K562 (cell line): Measurements from ENCODE around the gene DHX40. TPM values are rescaled to one million over a fixed set of nuclear protein-coding genes. Genes with fewer than 3 reads are reported as not detected.

Experiments
- BMI1 ChIP-seq: fragments of 150-350 bp; IDR thresholded peaks from 2 replicates; pipeline ENCODE4 v1.6.1; 2014; ENCODE audit warnings: low read length
- CCNT2 ChIP-seq: IDR thresholded peaks from 2 replicates; pipeline ENCODE4 v1.6.1; 2011; ENCODE audit warnings: borderline replicate concordance, low read depth, mild to moderate bottlenecking, moderate library complexity, mixed read lengths, low read length; ENCODE audit not compliant: insufficient read length; ENCODE audit errors: extremely low read depth
- CREM ChIP-seq: IDR thresholded peaks from 2 replicates; pipeline ENCODE4 v1.6.1; 2014; ENCODE audit warnings: antibody characterized with exemption, low read depth
- FOXK2 ChIP-seq, 2 experiments: fragments of 450-650 bp; IDR thresholded peaks in 1 of 2; conservative IDR thresholded peaks in 1 of 2; 2 replicates each; pipeline ENCODE4 v1.6.1; 2016; ENCODE audit warnings: low read depth in 2 of 2, mild to moderate bottlenecking in 1 of 2
- RAD51 ChIP-seq: fragments of 450-650 bp; IDR thresholded peaks from 2 replicates; pipeline ENCODE4 v1.7.1; 2016; ENCODE audit warnings: low read depth, mild to moderate bottlenecking, borderline replicate concordance
- SAP30 ChIP-seq: fragments of 200-600 bp; sonication (generic); IDR thresholded peaks from 2 replicates; pipeline ENCODE4 v1.6.1; 2012; ENCODE audit warnings: borderline replicate concordance, low read depth, mild to moderate bottlenecking, moderate library complexity, low read length, control low read depth, inconsistent platforms; ENCODE audit not compliant: insufficient read depth, poor library complexity, severe bottlenecking
- TRIM28 ChIP-seq: fragments of 450-650 bp; IDR thresholded peaks from 2 replicates; pipeline ENCODE4 v1.6.1; 2017
- ZNF133 ChIP-seq: fragments of 250-450 bp; sonication (Bioruptor Pico); IDR thresholded peaks from 2 replicates; pipeline ENCODE4 v1.4.0; 2020; ENCODE audit warnings: mild to moderate bottlenecking
- polyA plus RNA-seq, 8 experiments: library from polyadenylated mRNA; depleted of rRNA in 4 of 8; stranded (reverse) in 5 of 8; unstranded in 3 of 8; fragments of >200 nt; fragmentation: Nextera tagmentation in 2 of 8; fragmentation: Illumina TruSeq in 1 of 8; extraction: Ambion mirVana in 2 of 8; extraction: Trizol in 1 of 8; gene quantifications; 2 replicates each; pipeline versions ENCODE4 v1.2.1 to v1.2.3, GENCODE V29; 2011 to 2014; ENCODE audit warnings: inconsistent platforms in 1 of 8, missing spikeins in 1 of 8
- total RNA-seq, 7 experiments: library from RNA; depleted of rRNA in 6 of 7; stranded (reverse); fragments of >200 nt in 6 of 7; fragmentation: Illumina TruSeq in 2 of 7; extraction: Trizol in 2 of 7; gene quantifications; 2 replicates each; pipeline versions ENCODE4 v1.2.1 to v1.2.3, GENCODE V29; 2011 to 2021; ENCODE audit warnings: low replicate concordance in 1 of 7
- TF ChIP-seq, protein P1 (sequence below), 2 experiments: fragments of 150-350 bp in 1 of 2; IDR thresholded peaks; 2 replicates each; pipeline ENCODE4 v1.6.1; 2012 to 2016; ENCODE audit warnings: low read depth in 2 of 2, low read length in 2 of 2, mild to moderate bottlenecking in 1 of 2, moderate library complexity in 1 of 2
- TF ChIP-seq, protein P2 (sequence below): fragments of 450-650 bp; IDR thresholded peaks from 2 replicates; pipeline ENCODE4 v1.6.1; 2016; ENCODE audit warnings: borderline replicate concordance
- TF ChIP-seq, protein P3 (sequence below): fragments of 450-650 bp; formaldehyde crosslinking; IDR thresholded peaks from 2 replicates; pipeline ENCODE4 v1.4.0; 2022; ENCODE audit warnings: missing genetic modification characterization
- TF ChIP-seq, protein P4 (sequence below): sonication (generic); formaldehyde crosslinking; IDR thresholded peaks from 2 replicates; pipeline ENCODE4 v1.8.0; 2022; ENCODE audit warnings: mild to moderate bottlenecking, missing genetic modification reagents
- TF ChIP-seq, protein P5 (sequence below): IDR thresholded peaks from 2 replicates; pipeline ENCODE4 v1.6.1; 2011; ENCODE audit not compliant: insufficient read length; ENCODE audit errors: extremely low read depth
- TF ChIP-seq, protein P6 (sequence below): sonication (generic); formaldehyde crosslinking; IDR thresholded peaks from 2 replicates; pipeline ENCODE4 v1.8.1; 2023; ENCODE audit warnings: mild to moderate bottlenecking, missing genetic modification reagents, moderate library complexity

DHX40 gene
- total and polyA plus RNA-seq, 9 of the 15 experiments (the other 6 are each of a cell fraction or from before 2014, with no cell fraction given): 7.2 to 38.6 (median 18.7) TPM

DNA sequence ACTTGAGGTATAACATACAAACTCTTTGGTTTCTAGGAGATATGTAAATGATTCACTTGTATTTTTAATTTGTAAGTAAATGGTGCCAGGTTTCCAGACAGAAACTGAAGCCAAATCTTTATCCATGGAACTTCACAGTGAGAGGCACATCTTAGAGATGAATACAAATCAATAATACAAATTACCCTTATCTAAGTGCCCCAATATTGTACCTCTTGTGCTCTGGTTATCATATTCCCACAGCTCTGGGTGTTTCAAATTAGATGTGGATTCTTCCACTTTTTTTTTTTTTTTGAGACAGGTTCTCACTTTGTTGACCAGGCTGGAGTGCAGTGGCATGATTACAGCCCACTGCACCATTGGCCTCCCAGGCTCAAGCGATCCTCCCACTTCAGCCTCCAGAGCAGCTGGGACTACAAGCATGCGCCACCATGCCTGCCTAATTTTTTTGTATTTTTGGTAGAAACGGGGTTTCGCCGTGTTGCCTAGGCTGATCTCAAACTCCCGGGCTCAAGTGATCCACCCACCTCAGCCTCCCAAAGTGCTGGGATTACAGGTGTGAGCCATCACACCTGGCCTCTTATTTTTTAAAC, 38.0 kb upstream of the DHX40 start (continued):
- TF ChIP-seq, protein P1, sequence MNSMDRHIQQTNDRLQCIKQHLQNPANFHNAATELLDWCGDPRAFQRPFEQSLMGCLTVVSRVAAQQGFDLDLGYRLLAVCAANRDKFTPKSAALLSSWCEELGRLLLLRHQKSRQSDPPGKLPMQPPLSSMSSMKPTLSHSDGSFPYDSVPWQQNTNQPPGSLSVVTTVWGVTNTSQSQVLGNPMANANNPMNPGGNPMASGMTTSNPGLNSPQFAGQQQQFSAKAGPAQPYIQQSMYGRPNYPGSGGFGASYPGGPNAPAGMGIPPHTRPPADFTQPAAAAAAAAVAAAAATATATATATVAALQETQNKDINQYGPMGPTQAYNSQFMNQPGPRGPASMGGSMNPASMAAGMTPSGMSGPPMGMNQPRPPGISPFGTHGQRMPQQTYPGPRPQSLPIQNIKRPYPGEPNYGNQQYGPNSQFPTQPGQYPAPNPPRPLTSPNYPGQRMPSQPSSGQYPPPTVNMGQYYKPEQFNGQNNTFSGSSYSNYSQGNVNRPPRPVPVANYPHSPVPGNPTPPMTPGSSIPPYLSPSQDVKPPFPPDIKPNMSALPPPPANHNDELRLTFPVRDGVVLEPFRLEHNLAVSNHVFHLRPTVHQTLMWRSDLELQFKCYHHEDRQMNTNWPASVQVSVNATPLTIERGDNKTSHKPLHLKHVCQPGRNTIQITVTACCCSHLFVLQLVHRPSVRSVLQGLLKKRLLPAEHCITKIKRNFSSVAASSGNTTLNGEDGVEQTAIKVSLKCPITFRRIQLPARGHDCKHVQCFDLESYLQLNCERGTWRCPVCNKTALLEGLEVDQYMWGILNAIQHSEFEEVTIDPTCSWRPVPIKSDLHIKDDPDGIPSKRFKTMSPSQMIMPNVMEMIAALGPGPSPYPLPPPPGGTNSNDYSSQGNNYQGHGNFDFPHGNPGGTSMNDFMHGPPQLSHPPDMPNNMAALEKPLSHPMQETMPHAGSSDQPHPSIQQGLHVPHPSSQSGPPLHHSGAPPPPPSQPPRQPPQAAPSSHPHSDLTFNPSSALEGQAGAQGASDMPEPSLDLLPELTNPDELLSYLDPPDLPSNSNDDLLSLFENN (IDR thresholded peaks at IDR 0.05; ENCODE audit: low read depth in 2 of 2, low read length in 2 of 2): 0 out of 4 replicates have a peak, but pooled peaks of 1 of the 2 experiments have one; percentile 59
- TF ChIP-seq, protein P2, sequence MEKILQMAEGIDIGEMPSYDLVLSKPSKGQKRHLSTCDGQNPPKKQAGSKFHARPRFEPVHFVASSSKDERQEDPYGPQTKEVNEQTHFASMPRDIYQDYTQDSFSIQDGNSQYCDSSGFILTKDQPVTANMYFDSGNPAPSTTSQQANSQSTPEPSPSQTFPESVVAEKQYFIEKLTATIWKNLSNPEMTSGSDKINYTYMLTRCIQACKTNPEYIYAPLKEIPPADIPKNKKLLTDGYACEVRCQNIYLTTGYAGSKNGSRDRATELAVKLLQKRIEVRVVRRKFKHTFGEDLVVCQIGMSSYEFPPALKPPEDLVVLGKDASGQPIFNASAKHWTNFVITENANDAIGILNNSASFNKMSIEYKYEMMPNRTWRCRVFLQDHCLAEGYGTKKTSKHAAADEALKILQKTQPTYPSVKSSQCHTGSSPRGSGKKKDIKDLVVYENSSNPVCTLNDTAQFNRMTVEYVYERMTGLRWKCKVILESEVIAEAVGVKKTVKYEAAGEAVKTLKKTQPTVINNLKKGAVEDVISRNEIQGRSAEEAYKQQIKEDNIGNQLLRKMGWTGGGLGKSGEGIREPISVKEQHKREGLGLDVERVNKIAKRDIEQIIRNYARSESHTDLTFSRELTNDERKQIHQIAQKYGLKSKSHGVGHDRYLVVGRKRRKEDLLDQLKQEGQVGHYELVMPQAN: no peak
- TF ChIP-seq, protein P3, sequence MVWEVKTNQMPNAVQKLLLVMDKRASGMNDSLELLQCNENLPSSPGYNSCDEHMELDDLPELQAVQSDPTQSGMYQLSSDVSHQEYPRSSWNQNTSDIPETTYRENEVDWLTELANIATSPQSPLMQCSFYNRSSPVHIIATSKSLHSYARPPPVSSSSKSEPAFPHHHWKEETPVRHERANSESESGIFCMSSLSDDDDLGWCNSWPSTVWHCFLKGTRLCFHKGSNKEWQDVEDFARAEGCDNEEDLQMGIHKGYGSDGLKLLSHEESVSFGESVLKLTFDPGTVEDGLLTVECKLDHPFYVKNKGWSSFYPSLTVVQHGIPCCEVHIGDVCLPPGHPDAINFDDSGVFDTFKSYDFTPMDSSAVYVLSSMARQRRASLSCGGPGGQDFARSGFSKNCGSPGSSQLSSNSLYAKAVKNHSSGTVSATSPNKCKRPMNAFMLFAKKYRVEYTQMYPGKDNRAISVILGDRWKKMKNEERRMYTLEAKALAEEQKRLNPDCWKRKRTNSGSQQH: peak; percentile 35; the same call in 1 of the 2 replicates
- TF ChIP-seq ZNF133 (CRISPR knock-in tag): no peak
- no peak for TF ChIP-seq SAP30
- TF ChIP-seq, protein P4, sequence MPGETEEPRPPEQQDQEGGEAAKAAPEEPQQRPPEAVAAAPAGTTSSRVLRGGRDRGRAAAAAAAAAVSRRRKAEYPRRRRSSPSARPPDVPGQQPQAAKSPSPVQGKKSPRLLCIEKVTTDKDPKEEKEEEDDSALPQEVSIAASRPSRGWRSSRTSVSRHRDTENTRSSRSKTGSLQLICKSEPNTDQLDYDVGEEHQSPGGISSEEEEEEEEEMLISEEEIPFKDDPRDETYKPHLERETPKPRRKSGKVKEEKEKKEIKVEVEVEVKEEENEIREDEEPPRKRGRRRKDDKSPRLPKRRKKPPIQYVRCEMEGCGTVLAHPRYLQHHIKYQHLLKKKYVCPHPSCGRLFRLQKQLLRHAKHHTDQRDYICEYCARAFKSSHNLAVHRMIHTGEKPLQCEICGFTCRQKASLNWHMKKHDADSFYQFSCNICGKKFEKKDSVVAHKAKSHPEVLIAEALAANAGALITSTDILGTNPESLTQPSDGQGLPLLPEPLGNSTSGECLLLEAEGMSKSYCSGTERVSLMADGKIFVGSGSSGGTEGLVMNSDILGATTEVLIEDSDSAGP (CRISPR knock-in tag): no peak
- TF ChIP-seq CREM: no peak
- TF ChIP-seq, protein P5, sequence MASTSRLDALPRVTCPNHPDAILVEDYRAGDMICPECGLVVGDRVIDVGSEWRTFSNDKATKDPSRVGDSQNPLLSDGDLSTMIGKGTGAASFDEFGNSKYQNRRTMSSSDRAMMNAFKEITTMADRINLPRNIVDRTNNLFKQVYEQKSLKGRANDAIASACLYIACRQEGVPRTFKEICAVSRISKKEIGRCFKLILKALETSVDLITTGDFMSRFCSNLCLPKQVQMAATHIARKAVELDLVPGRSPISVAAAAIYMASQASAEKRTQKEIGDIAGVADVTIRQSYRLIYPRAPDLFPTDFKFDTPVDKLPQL: peak; percentile 43
- no peak for TF ChIP-seq TRIM28
- no peak for TF ChIP-seq FOXK2 (conservative IDR thresholded peaks at IDR 0.05 in 1 of 2, IDR thresholded peaks at IDR 0.05 in 1 of 2; ENCODE audit: low read depth in 2 of 2)
- no peak for TF ChIP-seq CCNT2
- TF ChIP-seq BMI1: no peak
- TF ChIP-seq RAD51: no peak
- TF ChIP-seq, protein P6, sequence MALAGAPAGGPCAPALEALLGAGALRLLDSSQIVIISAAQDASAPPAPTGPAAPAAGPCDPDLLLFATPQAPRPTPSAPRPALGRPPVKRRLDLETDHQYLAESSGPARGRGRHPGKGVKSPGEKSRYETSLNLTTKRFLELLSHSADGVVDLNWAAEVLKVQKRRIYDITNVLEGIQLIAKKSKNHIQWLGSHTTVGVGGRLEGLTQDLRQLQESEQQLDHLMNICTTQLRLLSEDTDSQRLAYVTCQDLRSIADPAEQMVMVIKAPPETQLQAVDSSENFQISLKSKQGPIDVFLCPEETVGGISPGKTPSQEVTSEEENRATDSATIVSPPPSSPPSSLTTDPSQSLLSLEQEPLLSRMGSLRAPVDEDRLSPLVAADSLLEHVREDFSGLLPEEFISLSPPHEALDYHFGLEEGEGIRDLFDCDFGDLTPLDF (CRISPR knock-in tag): no peak
